HG02840 (cell line): Measurements from ENCODE around the gene CDH4.

Experiments used
- ATAC-seq: cut with Tn5 transposase; IDR thresholded peaks from one replicate; pipeline ENCODE4 v1.9.1; 2021; ENCODE audit warnings: mild to moderate bottlenecking, moderate library complexity, moderate number of reproducible peaks; ENCODE audit not compliant: unreplicated experiment, low FRiP score

CDH4 gene

GRCh38 chr20:61299104-61299503, 47.0 kb downstream of the CDH4 start:
- ATAC-seq: no peak

GRCh38 chr20:61299618-61300017, 47.6 kb downstream of the CDH4 start:
- no peak for ATAC-seq

- ATAC-seq: no peak
Observed at GRCh38 chr20:61300293-61300692, 48.2 kb downstream of the CDH4 start.

- ATAC-seq: no peak
Observed at GRCh38 chr20:61300709-61301108, 48.6 kb downstream of the CDH4 start.

- ATAC-seq: no peak
Observed at GRCh38 chr20:61301711-61302525, 49.9 kb downstream of the CDH4 start.

GRCh38 chr20:61303217-61303616, 51.2 kb downstream of the CDH4 start:
- no peak for ATAC-seq

GRCh38 chr20:61303675-61304074, 51.6 kb downstream of the CDH4 start:
- no peak for ATAC-seq

GRCh38 chr20:61304750-61305149, 52.7 kb downstream of the CDH4 start:
- no peak for ATAC-seq

GRCh38 chr20:61306937-61307475, 54.9 kb downstream of the CDH4 start:
- no peak for ATAC-seq

DNA sequence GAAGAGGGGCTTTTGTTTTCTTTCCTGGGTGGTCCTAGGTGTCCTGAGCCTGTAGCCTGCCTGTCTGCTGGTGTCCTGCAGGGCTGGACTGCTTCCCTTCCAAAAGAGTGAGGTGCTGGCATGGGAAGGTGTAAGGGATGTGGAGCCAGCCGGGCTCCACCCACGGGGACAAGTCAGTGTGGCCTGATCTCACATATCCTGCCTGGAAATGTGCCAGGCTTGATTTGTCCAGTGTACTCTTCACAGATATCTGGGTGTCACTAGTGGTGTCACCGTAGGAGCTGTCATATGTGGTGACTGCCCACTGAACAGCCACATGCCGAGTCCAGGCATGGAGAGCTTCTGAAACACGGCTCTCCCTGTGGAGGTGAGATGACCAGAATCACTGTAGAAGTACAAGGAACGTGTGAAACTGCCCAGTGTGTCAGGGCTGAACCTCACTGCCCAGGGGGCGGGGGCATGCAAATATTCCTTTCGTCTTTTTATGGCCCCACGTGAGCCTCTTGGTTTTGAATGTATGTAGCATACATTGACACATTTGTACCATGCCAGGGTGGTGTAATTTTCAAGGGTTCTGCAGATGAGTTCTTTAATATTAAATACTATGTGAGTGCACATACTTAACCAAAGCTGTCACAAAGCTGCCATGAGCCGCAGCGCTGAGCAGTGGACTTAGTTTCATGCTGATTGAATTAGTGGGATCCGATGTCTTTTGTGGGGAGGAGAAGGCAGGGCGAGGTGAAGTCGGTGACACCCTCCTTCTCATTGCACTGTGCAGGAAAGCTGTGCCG, 55.8 kb downstream of the CDH4 start:
- ATAC-seq: no peak

GRCh38 chr20:61308477-61308774, 56.4 kb downstream of the CDH4 start:
- no peak for ATAC-seq

- no peak for ATAC-seq
Observed at GRCh38 chr20:61310954-61311353, 58.9 kb downstream of the CDH4 start.

- no peak for ATAC-seq
Observed at GRCh38 chr20:61311656-61312387, 59.8 kb downstream of the CDH4 start.

DNA sequence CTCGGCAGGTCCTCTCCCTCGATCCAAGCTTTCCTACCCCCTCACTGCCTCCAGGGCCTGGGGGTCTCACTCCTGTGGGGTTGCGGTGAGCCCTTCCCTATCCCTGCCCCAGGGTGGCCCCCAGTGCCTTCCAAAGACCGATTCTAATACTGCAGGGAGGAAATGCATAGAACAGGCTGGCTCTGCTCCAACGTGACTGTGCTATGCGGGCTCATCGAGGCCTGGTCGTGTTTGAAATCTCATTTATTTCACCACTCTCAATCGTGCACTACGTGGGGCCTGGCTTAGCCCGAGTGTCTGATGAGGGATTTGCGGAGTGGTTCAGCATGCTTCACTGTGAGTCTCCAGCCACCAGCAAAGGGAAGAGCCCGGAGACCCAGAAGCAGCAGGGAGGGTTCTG, 60.9 kb downstream of the CDH4 start:
- ATAC-seq: no peak

DNA sequence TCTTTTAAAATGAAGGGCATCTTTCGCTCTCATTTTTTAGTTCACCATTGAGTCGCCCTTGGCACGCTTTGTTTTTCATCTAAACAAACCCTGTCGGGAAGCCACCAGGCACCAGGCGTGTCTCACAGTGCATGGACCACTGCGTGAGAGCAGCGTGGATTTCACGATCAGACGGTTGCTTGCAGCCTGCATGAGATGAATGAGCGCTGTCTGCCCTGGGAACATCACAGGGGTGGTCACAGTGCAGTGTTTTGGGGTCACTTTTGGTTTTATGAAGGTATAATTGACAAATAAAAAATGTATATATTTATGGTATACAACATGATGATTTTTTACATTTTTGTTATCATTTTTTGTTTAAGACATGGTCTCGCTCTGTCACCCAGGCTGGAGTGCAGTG, 61.3 kb downstream of the CDH4 start:
- no peak for ATAC-seq

DNA sequence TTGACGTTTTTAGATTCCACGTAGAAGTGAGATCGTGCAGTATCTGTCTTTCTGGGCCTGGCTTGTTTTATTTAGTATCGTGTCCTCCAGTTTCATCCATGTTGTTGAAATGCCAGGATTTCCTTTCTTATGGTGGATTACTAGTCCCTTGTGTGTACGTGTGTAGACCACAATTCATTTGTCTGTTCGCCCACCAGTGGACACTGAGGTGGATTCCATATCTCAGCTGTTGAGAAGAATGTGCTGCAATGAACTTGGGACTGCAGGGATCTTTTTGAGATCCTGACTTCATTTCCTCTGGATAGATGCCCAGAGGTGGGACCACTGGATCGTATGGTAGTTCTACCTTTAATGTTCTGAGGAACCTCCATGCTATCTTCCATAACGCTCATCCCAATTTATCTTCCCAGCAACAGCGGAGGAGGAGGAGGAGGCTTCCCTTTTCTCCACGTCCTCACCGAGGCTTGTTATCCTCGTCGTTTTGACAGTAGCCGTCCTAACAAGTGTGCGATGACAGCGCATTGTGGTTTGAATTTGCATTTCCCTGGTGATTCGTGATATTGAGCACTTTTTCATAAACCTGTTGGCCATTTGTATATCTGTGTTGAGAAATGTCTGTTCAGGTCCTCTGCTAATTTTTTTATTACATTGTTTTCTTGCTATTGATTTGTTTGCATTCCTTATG, 62.4 kb downstream of the CDH4 start:
- ATAC-seq: no peak

- ATAC-seq: no peak
Observed at GRCh38 chr20:61315319-61315718, 63.3 kb downstream of the CDH4 start.

- no peak for ATAC-seq
Observed at GRCh38 chr20:61316346-61316745, 64.3 kb downstream of the CDH4 start.

DNA sequence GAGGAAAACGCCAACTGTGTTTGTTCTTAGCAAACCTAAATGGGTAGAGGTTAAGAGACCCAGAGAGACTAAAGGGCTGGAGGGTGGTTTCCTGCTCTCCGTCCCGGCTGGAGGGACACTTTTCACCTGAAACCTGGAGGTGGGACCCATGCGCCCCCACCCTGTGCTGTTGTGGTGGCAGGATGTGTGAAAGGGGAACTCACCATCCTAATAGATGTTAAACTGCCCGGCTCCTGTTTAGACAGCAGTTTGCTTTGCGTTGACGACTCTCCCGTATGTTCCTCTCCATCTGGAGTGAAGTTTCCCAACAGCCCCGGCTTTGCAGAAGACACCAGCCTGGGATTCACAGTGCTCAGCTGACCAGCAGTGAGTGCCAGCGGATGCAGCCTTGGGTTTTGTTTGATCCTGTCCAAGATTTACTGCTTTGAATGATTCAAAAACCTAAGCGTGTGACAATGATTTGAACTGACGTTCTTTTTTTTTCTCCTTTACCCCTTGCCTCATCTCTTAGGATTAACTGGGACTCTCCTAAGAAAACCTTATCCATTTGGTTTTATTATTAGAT, 66.0 kb downstream of the CDH4 start:
- no peak for ATAC-seq
